ENCODE measurements around the gene ADPGK.
"Not testable (repeated sequence)": the region's sequence is repeated elsewhere in the genome, so short reads cannot be mapped to it uniquely, and the experiment has no call there.

ADPGK gene

DNA sequence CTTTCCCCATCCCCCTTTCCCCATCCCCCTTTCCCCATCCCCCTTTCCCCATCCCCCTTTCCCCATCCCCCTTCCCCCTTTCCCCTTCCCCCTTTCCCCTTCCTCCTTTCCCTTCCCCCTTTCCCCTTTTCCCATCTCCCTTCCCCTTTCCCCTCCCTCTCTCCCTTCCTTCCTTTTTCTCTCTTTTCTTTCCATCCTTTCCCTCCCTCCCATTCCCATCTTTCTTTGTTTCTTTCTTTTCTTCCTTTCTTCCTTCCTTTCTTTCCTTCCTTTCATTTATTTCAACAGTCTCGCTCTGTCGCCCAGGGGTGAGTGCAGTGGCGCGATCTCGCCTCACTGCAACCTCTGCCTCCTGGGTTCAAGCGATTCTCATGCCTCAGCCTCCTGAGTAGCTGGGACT is 57.7 kb downstream of the ADPGK start:
- DNase-seq; ATAC-seq (replicated peaks); H3K27me3 Mint-ChIP-seq; H3K4me3 Mint-ChIP-seq; H3K4me1 Mint-ChIP-seq (ENCODE audit: low read depth in 2 of 2); H3K9me3 Mint-ChIP-seq; H3K36me3 Mint-ChIP-seq (ENCODE audit: insufficient read depth): not testable (repeated sequence)
- peak overlapping the region in 1 of 2 donors; percentile 68 for H3K27ac Mint-ChIP-seq

DNA sequence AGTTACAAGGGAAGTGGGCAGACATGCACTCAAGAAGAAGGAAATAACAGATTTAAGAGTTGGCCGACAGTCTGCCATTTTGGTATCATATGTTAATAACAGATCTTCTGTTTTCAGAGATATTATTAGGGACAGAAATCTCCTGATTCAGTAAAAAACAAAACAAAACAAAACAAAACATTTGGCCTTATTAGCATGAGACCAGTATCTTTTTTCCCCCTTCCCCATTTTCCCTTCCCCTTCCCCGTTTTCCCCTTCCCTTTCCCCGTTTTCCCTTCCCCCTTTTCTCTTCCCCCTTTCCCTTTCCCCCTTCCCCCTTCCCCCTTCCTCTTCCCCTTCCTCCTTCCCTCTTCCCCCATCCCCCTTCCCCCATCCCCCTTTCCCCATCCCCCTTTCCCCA is 58.1 kb downstream of the ADPGK start:
- H3K4me1 Mint-ChIP-seq (ENCODE audit: low read depth in 2 of 2), result peaks cover 0 to 2% of the 10 kb centered on the region in 2 donors
- no peak overlapping the region for H3K4me3 Mint-ChIP-seq
- H3K36me3 Mint-ChIP-seq (ENCODE audit: insufficient read depth), result peaks cover 7% of the 10 kb centered on the region
- H3K27ac Mint-ChIP-seq, result no peak overlapping the region
- H3K9me3 Mint-ChIP-seq, result no peaks in the 10 kb centered on the region
- H3K27me3 Mint-ChIP-seq, result no peaks in the 10 kb centered on the region
- DNase-seq (no peak), ATAC-seq (replicated peaks) (no peak)

DNA sequence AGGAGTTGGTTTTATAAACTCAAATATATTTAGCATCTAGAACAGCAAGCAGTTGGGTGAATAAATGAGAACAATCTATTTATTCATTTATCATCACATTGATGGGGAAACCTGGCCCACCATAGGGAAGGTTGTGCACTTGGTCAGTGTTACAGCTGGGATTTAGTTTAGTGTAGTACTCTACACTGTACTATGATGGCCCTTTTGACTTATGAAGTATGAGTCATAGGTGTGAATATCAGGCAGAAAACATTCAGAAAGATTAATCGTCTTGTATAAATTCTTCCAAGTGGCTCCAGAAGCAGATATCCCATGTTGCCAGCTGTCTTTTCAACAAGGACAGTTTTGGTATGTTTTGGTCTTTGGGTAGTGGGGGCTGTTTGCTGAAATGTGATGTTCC is 59.5 kb downstream of the ADPGK start:
- H3K4me3 Mint-ChIP-seq, result no peak overlapping the region
- DNase-seq, result no peak
- no peak overlapping the region for H3K27ac Mint-ChIP-seq
- peaks cover 7% of the 10 kb centered on the region for H3K36me3 Mint-ChIP-seq (ENCODE audit: insufficient read depth)
- ATAC-seq (replicated peaks), result no peak
- H3K4me1 Mint-ChIP-seq (ENCODE audit: low read depth in 2 of 2), result peaks cover 0 to 2% of the 10 kb centered on the region in 2 donors
- no peaks in the 10 kb centered on the region for H3K27me3 Mint-ChIP-seq
- H3K9me3 Mint-ChIP-seq, result no peaks in the 10 kb centered on the region

DNA sequence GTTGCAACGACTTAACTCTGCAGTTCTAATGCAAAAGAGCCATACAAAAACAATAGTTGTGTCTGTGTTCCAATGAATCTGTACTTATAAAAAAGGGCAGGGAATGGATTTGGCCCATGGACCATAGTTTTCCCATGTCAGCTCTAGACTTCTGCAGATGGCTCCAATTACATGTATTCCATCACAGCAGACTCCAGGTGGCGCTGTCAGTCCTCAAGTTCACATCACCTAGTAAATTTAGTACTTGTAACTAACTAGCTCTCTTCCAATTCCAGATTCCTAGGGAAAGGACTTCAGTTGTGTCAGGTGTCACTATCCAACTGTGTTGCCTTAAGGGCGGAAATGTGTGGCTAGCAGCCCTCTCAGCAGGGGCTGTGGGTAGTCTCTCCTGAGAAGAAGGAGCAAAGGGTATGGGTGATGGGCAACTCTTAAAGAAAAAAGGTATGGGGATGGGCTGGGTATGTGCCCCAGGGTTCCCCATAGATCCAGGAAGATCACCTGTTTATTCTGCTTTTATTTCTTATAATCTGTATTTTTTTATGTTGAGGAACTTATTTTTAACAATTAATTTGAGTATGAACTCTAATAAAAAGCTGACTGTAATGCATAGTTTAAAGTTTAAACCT is 61.4 kb downstream of the ADPGK start:
- ATAC-seq (replicated peaks) (no peak), DNase-seq (peak; percentile 59 to 65 (median 64))
- Mint-ChIP-seq H3K4me1 (ENCODE audit: low read depth in 2 of 2) (peaks cover 0 to 2% of the 10 kb centered on the region in 2 donors), H3K27me3 (no peaks in the 10 kb centered on the region), H3K9me3 (no peaks in the 10 kb centered on the region), H3K36me3 (ENCODE audit: insufficient read depth) (peaks cover 13% of the 10 kb centered on the region), H3K27ac (peak overlapping the region in 1 of 2 donors; percentile 39), H3K4me3 (no peak overlapping the region)

DNA sequence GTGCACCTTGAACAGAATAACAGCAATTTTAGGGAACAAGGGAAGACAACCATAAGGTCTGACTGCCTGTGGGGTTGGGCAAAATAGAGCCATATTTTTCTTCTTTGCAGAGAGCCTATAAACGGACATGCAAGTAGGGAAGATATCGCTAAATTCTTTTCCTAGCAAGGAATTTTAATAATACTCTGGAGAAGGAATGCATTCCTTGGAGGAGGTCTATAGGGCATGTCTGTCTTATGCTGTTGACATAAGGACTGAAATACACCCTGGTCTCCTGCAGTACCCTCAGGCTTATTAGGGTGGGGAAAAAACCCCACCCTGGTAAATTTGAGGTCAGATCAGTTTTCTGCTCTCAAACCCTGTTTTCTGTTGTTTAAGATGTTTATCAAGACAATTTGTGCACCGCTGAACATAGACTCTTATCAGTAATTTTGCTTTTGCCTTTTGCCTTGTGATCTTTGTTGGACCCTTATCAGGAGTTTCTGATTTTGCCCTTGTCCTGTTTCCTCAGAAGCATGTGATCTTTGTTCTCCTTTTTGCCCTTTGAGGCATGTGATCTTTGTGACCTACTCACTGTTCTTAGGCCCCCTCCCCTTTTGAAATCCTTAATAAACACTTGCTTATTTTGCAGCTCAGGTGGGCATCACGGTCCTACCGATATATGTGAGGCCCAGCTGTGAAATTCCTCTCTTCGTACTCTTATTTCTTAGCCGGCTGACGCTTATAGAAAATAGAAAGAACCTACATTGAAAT is 74.8 kb downstream of the ADPGK start:
- not testable (repeated sequence) for H3K27ac Mint-ChIP-seq; H3K27me3 Mint-ChIP-seq; ATAC-seq (replicated peaks); H3K9me3 Mint-ChIP-seq; H3K4me1 Mint-ChIP-seq (ENCODE audit: low read depth in 2 of 2); DNase-seq; H3K36me3 Mint-ChIP-seq (ENCODE audit: insufficient read depth); H3K4me3 Mint-ChIP-seq

DNA sequence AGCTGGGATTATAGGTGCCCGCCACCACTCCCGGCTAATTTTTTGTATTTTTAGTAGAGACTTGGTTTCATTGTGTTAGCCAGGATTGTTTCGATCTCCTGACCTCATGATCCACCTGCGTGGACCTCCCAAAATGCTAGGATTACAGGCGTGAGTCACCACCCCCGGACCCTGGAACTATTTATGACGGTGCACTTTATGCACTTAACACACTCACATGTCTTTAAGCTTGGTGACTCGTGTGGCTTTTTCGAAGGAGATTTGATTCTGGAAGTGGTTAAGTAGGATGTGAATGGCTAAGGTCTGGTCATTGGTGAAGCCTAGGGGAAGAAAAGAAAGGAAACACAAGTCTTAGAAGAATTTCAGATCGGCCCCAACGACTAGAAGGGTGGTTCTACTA is 77.3 kb downstream of the ADPGK start:
- no peak overlapping the region for H3K4me3 Mint-ChIP-seq
- H3K27ac Mint-ChIP-seq, result peak overlapping the region in 1 of 2 donors; percentile 29
- no peak for DNase-seq
- H3K36me3 Mint-ChIP-seq (ENCODE audit: insufficient read depth), result peaks cover 8% of the 10 kb centered on the region
- H3K9me3 Mint-ChIP-seq, result no peaks in the 10 kb centered on the region
- no peak for ATAC-seq (replicated peaks)
- no peaks in the 10 kb centered on the region for H3K27me3 Mint-ChIP-seq
- no peaks in the 10 kb centered on the region for H3K4me1 Mint-ChIP-seq (ENCODE audit: low read depth in 2 of 2)
